Measurements from ENCODE around the gene H1-8.
"Not testable (repeated sequence)": the region's sequence is repeated elsewhere in the genome, so short reads cannot be mapped to it uniquely, and the experiment has no call there.

Gene H1-8

DNA sequence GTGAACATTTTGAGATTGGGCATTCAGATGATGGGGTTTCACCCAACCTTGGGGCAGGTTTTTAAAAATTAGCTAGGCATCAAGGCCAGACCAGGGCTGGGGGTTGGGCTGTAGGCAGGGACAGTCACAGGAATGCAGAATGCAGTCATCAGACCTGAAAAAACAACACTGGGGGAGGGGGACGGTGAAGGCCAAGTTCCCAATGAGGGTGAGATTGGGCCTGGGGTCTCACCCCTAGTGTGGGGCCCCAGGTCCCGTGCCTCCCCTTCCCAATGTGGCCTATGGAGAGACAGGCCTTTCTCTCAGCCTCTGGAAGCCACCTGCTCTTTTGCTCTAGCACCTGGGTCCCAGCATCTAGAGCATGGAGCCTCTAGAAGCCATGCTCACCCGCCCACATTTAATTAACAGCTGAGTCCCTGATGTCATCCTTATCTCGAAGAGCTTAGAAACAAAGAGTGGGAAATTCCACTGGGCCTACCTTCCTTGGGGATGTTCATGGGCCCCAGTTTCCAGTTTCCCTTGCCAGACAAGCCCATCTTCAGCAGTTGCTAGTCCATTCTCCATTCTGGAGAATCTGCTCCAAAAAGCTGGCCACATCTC lies 8.4 kb upstream of the H1-8 start:
- DNase-seq, result no peak

GRCh38 chr3:129535075-129535474 lies 7.9 kb upstream of the H1-8 start:
- DNase-seq, result no peak

DNA sequence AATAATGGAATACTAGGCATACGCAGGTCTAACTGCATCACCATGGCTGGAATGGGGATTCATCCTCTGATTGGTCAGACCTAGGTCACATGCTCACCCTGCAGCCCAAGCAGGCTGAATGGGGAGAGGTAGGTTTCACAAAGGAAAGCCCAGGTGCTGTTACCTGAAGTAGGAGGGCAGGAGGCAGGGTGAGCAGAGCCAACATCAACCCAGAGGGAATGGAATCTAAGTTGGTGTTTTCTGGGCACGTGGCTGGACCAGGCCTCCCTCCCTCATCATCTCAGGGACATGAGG lies 6.7 kb upstream of the H1-8 start:
- no peak for DNase-seq

DNA sequence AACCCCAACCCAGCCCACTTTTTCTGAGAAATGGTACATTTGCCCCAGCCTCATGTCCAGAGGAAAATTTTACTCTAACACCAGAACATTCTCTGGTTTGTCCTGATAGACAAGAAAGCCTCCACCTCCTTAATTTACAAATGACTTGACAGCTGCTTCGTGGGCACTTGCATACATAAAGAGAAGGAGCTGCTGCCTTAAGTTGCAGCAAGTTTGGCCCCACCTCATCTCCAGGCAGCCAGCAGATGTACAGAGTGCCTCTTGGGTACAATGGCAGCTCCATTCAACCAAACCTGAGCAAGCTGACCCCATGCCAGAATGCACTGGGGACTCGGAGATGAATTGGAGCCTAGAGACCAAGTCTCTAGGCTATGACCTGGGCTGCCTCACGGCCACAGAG lies 6.2 kb upstream of the H1-8 start:
- no peak for DNase-seq

GRCh38 chr3:129539206-129539605 lies 3.8 kb upstream of the H1-8 start:
- no peak for DNase-seq

DNA sequence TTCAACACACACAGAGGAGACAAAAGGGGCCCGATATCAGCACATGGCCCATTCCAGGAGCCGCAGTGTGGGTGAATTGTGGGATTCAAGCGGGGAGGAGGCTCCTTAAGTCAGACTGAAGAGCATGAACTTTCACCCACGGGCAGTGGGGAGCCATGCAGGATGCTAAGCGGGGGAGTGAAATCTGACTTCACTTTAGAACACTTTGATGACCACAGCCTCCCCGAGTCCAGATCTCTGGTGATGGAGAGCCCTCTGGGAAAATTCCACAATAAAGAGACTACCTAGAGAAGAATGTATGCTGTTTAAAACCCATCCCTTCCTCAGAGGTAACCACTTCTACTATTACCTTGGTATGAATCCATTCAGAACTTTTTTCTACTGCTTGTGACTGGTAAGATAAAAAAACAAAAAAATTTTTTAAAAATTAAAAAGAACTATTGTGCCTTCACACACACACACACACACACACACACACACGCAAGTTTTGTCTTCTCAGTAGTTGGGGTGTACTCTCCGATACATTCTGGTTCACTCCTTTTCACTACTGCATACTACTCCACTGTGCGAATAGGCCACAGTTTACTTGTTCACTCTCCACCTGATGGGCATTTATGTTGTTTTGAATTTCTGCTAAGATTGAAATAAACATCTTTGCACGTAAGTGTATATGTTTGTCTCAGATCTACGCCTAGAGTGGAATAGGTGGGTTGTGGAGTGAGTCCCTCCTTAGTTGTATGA lies 2.0 kb upstream of the H1-8 start:
- DNase-seq, result no peak

DNA sequence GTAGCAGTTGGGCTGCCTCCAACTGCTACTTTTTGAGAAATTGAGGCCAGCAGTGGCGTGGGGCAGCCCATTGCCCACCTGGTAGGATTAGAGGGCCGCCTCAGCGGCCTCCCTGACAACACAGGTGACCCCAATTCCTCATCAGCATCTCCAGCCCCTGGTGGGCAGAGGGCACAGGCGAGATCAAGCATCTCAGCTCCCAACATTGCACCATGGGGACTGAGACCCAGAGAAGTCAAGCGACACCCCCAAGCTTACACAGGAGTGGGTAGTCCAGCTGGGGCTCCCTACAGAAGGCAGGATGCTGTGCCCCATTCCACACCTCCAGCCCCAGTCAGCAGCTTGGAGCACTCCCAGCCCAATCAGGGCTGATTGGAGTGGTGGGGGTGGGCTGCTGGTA lies 228 bp upstream of the H1-8 start:
- DNase-seq, result no peak

DNA sequence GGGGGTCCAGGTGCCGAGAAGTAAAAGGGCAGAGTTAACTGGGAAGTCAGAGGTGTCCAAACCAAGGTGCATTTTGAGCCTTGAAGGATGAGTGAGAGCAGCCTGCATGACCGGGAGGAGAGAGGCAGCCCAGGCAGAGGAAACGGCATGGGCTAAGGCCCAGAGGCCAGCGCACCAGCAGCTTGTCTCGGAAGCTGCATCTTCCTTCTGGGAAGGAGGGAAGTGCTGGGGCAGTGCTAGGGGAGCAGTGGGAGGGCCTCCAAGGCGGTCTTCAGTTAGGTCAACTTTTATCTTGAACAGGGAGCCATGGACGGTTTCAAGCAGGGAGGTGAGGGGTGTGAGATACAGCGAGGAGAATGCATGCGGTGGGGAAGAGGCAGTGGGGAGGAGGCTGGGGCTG lies 1.0 kb downstream of the H1-8 start:
- DNase-seq, result no peak

GRCh38 chr3:129545951-129546350 lies 3.0 kb downstream of the H1-8 start:
- not testable (repeated sequence) for DNase-seq

DNA sequence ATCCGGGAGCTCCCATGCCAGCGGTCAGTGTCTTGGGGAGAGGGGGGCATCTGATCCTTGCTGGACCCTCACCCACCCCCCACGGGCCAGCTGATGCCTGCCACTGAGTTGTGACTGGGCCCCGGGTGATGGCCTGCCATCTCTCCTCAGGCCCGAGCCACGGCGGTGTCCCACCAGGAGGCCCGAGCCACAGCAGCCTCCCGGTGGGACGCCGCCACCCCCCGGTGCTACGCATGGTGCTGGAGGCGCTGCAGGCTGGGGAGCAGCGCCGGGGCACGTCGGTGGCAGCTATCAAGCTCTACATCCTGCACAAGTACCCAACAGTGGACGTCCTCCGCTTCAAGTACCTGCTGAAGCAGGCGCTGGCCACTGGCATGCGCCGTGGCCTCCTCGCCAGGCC lies 4.3 kb downstream of the H1-8 start:
- no peak for DNase-seq

- no peak for DNase-seq
Measured at GRCh38 chr3:129548104-129548965, 5.4 kb downstream of the H1-8 start.

GRCh38 chr3:129549006-129549800 lies 6.2 kb downstream of the H1-8 start:
- no peak for DNase-seq

DNA sequence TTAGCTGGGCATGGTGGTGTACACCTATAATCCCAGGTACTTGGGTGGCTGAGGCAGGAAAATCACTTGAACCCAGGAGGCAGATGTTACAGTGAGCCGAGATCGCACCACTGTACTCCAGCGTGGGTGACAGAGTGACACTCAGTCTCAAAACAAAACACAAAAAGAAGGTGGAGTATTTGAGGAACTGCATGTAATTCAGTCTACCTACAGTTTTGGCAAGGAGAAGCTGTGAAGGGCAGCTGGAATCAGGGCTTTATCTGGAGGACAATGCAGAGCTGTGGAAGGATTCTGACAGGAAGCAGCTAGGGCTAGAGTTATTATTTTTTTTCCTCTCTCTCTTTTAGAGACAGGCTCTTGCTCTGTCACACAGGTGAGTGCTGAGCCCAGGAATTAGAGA lies 6.8 kb downstream of the H1-8 start:
- DNase-seq, result no peak

DNA sequence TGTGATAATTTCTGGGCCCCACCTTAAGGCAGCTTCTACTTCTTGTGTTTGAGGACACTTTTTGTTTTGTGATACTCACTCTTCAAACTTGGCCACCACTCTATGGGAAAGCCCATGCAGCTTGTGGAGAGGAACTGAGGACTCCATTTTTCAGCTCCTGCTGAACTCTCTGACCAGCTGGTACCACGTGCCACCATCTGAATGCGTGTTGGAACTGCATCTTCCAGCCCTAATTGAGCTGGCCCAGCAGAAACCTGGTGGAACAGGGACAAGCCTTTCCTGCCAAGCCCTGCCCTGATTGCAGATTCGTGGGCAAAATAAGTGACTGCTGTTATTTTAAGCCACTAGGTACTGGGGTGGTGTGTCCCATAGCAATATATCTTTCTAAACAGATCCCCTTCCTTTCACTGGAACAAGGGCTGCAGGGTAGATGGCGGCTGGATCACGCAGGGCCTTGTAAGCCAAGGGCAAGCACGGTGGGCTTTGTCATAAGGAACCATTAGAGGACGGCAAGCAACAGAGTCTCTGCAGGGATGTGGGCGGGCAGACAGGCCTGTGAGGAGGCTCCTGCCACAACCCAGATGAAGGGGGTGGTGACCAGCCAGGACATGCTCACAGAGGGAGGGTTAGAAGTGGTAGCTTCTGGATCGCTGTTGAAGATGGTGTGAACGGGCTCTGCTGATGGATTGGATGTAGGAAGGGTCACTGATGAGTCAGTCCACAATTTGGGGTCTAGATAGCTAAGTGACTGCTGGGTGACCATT lies 9.5 kb downstream of the H1-8 start:
- no peak for DNase-seq

- DNase-seq, result no peak
Measured at GRCh38 chr3:129553171-129553570, 10.2 kb downstream of the H1-8 start.

DNA sequence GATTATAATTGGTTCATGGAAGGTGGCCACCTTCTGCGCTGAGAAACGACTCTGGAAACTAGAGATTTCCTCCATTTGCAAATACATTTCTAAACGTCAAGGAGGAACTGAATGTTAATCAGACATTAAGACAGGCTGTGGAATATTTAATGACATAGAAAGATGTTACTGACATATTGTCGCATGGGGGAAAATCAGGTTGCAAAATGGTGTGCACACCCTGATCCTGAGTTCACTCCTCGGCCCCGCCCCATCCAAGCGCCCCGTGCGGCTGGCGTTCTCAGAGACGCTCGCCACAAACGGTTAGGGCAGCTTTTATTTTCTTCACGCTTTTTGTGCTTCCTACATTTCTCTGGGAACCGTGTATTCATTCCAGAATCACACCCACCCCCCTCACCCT lies 10.7 kb downstream of the H1-8 start:
- no peak for DNase-seq

DNA sequence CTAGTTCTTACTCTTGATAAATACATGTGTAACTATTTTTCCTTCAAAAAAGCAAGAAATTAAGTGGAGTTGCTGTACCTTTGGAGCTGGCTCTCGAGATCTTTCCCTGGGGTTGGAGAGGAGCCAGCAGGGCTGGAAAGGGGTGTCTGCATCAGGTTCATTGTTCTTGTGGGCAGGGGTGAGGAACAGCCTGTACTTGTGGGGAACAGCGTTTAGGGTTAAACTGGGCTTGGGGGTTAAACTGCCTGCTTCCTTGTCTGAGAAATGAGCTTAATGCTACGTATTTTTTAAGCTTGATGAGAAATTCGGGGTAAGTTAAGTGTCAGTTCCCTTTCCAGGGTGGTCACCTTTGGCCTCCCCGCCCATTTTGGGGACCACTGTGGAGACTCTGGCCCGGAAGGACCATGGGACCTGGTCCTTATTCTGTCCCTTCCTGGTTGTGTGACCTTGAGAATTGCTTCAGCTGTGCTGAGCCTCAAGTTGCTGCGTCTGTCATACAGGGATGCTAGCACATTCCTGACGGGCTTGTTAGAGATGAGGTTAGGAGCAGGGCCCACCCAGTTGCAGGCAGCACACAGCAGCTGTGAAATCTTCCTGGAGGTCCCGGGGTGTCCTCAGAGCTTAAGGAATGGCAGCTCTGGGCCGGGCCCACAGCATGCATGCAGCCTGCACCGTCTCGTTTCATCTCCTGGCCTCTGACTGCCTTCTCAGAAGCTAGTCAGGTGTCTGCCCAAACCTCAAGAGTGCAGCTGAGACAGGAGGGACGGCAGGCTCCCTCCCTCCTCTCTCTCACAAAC lies 11.6 kb downstream of the H1-8 start:
- DNase-seq, result no peak

DNA sequence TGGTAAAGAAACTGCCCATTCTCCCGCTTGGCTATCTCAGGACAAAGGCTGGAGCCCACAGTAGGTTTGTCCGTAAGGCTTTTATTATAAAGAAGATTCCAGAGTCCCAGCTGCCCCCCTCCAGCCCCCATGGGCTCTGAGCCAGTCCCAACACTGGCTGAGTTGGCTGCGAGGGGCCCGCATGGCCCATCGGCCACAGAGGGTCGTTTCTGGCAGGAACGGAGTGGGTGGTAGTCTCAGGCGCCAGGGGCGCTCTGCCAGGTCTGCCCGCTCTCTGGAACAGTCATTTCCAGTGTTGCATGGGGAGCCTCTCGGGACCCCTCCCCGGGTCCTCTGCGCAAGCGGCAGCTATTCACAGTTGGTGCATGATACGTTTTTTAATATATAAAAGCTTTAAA lies 12.2 kb downstream of the H1-8 start:
- no peak for DNase-seq

GRCh38 chr3:129555616-129556357 lies 12.8 kb downstream of the H1-8 start:
- no peak for DNase-seq

DNA sequence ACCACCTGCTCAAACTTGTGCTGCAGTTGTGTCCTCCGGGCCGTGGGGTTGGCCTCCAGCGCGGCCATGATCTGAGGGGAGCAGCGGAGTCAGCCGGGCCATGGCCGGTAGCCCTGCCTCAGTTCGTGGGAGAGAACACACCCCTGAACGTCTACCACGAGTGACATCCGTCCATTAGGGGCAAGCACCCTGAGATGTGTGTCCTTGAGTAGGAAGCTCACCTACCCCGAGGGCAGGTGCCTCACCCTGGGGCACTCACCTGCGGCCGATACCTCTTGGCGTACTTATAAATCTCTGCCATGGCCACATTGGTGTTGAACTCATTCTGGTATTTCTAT lies 13.4 kb downstream of the H1-8 start:
- no peak for DNase-seq

DNA sequence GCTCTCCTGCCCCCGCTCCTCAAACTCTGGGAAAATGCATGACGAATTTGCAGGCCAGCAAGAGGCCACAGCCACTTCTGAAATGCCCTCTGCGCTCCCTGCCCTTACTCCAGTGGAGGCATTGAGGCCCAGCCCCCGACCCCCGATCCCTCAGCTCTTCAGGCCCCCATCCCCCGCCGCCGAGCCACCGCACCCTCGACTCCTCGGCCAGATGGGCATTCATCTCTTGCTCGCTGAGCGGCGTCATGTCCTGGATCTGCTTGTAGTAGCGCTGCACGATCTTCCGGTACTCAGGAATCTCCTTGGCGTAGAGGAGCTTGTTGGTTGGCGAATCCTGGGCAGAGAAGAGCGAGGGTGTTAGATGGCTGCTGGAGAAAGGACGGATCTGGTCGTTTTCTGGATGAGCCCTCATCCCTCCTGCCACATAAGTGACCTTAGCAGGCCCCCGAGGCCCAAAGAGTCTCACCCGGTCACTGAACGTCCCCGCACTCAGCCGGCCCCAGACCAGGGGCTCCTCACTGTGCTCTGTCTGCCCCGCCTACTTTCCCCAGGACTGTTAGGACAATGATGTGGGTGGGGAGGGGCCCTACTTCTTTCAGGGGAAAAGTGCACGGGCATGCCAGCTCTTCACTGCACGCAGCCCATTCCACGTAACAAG lies 14.0 kb downstream of the H1-8 start:
- DNase-seq, result no peak
